ENCODE data around the gene OPN1LW.
"Not testable (repeated sequence)": the region's sequence is repeated elsewhere in the genome, so short reads cannot be mapped to it uniquely, and the experiment has no call there.

OPN1LW gene

DNA sequence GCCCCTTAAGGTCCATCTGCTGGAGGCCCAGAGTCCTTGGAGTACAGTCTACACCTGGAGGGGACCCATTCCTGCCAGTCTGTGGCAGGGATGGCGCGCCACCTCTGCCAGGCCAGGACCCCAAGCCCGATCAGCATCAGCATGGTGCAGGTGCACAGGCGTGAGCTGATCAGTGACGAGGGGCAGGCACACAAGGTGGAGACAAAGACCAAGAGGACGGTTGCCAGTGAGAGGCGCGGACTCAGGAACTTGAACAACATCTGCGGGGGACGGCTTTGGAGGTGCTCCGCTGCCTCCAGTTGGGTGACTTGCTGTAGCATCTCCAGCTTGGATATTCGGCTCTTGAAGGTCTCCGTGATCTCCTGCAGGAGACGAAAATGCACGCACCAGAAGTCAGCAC is 52.4 kb downstream of the OPN1LW start:
- not testable (repeated sequence) for H3K9me2 ChIP-seq (replicated peaks; ENCODE audit: insufficient read depth, low read length); H3K4me3 ChIP-seq (ENCODE audit: low read length); H3K4me2 ChIP-seq (ENCODE audit: low read depth, low read length); H3K27ac ChIP-seq (ENCODE audit: low read length); H2AFZ ChIP-seq (ENCODE audit: low read length); H3F3A ChIP-seq (ENCODE audit: insufficient read depth, low read length); H4K20me1 ChIP-seq (ENCODE audit: insufficient read depth, low read length); DNase-seq; H3K27me3 ChIP-seq (replicated peaks; ENCODE audit: insufficient read depth, low read length); H3K9ac ChIP-seq (ENCODE audit: low read length); H3K79me2 ChIP-seq (ENCODE audit: low read length); H3K9me3 ChIP-seq (replicated peaks; ENCODE audit: insufficient read depth, low read length); H3K4me1 ChIP-seq (ENCODE audit: low read length); H3K36me3 ChIP-seq (replicated peaks; ENCODE audit: insufficient read depth, low read length)
